ENCODE measurements around the gene CAPN6. TPM values are rescaled to one million over a fixed set of nuclear protein-coding genes. Genes with fewer than 3 reads are reported as not detected.

CAPN6 gene, protein sequence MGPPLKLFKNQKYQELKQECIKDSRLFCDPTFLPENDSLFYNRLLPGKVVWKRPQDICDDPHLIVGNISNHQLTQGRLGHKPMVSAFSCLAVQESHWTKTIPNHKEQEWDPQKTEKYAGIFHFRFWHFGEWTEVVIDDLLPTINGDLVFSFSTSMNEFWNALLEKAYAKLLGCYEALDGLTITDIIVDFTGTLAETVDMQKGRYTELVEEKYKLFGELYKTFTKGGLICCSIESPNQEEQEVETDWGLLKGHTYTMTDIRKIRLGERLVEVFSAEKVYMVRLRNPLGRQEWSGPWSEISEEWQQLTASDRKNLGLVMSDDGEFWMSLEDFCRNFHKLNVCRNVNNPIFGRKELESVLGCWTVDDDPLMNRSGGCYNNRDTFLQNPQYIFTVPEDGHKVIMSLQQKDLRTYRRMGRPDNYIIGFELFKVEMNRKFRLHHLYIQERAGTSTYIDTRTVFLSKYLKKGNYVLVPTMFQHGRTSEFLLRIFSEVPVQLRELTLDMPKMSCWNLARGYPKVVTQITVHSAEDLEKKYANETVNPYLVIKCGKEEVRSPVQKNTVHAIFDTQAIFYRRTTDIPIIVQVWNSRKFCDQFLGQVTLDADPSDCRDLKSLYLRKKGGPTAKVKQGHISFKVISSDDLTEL
- 0.19 TPM in 1 of 2 replicates, not detected in the other for total RNA-seq (2014; rRNA removed; shearing (Covaris generic))

DNA sequence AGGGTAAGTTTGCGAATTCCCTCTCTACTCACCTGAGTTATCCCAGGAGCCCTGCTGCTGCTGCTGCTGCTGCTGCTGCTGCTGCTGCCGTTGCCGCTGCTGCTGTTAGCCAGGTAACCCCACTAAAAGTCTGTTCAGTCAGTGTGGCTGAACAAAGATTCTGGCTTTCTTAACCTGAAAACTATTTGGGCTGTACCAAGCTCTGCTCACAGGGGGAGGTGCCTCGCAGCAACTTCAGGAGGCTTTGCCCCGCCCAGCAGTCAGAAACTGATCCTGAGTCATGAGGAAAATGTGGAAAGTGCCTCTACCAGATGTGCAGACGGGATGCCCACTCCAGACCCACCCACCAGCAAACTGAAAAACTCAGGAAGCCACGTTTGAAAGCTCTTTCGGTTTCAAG, at the start of gene CAPN6:
Gene CAPN6, minus strand, starts transcription at position 145 of the 400 bp plus-strand sequence. CDS start 6,547 bp downstream, outside the sequence.
- no peak for DNase-seq (ENCODE audit: low spot score)

DNA sequence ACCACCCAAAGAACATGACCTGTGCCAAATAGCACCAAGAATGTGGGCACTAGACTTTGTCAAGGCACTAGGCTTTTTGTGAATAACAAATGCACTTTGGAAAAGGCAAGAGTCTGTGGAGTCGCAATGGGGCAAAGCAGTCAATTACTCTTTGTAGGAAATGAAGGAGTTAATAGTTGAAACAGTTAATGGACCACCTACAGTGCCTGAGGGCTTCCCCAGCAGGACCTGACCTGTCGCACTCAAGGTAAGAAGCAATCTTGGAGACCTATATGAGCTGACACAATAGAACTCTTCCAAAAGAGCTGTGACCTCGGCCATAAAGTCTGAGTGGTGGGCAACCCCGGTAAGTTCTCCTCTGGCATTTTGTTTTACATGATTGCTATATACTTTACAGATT, 49.2 kb upstream of the CAPN6 start:
- DNase-seq (ENCODE audit: low spot score) = no peak

DNA sequence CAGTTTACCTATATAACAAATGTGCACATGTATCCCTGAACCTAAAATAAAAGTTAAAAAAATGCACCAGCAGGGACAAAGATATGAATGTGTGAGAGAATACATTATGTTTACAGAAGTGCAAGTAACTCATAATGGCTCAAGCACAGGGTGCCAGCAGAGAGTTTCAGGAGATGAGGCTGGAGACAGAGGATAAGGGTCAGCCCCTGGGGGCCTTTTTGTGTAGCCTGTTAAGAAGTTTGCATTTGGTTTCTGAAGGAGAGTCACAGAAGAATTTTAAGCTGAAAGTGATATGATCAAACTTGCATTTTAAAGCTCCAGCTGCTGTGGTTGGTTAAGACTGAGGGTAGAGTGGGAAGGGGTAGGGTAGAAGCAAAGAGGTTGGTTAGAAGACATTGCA, 48.6 kb upstream of the CAPN6 start:
- no peak for DNase-seq (ENCODE audit: low spot score)

DNA sequence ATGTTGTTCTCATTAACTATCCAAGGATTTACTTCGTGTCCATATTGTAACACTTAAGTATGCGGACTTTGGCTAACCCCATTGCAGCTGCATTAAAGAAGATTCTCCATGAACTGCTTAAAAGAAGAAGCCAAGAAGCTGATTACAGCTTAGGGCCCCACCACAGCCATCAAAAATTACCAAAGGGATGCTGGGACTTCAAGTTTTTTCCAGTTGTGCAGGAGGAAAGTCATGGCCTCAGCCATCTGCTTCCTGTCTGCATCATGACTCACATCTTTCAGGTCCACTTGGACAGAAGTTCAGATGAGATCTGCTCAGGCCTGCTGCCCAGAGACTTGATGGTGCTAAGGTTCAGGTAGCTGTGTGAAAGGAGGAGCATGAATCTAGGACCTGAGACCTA, 38.8 kb upstream of the CAPN6 start:
- no peak for DNase-seq (ENCODE audit: low spot score)

DNA sequence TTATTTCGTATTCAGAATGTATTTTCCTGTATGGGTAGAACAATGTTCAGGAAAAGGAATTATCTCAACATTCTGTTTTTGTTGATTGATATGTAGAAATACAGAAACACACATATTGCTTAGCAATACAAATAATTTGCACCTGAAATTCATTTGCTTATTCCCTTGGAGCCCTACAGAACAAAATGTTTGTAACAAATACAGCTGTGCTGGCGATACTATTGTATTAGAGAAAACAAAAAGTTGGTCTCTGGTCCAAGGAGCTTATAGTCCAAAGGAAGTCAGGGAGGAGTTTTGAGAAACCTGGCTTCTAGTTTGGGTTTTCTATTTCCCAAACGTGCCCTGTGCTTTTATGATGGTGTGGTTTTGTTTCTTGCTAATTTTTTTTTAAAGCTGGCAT, 37.8 kb upstream of the CAPN6 start:
- DNase-seq (ENCODE audit: low spot score) = no peak

DNA sequence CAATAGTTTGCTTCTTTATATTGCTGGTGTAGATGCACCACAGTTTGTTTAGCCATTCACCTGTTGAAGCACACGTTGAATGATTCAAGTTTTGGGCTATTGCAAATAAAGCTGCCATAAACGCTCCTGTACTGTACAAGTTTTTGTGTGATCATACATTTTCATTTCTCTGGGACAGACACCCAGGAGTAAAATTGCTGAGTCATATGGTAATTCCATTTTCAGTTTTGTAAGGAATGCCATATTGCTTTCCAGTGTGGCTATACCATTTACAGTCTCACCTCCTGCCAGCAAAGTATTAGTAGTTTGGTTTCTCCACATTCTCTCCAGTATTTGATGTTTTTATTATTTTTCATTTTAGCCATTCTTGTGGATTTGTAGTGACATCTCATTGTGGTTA, 32.0 kb upstream of the CAPN6 start:
- no peak for DNase-seq (ENCODE audit: low spot score)

DNA sequence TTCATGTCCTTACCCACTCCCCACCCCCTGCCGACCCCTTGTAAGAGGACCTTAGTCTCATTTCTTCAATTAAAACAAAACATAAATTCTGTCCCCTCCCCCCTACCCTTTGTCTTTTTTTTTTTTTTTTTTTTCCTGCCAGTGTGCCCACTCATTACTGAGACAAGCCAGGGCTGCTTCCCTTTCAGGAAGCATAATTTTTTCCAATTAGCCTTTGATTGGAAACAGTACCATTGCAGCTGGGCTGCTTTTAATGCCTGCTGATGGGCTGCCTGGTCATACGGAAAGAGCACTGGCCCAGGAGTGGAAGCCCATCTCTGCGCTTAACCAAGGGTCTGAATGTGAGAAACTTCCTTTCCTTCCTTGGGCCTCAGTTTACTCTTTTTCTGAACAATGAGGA, 18.6 kb upstream of the CAPN6 start:
- DNase-seq (ENCODE audit: low spot score) = no peak

DNA sequence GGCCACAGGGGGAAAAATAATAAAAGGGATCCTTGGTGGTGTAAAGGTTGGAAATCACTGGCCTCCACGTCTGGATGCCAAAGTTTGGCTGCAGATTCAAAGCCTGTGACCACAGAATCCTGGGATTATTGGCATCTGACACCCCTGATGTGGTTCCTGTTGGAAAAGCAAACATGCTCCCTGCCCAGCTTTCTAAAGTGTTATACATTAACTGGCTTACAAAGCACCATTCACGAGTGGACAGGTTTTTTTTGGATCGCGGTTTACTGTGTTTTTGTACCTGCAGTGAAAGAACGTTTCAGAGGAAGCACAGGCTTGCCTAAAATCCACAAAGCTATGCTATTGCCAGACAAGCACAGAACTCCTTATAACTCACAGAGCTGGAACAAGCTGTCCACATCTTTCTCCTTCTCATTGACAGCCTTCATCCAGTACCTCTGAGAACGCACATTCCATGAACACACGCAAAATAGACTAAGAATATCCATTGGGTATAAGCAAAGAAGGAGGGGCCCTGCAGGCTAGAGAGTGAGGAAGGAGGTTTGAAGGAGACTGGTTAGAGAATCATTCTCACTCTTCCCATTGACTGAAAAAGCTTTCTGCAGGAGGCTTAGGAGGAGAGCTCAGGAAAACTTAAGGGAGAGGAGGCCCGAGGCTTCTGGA, 14.5 kb upstream of the CAPN6 start:
- DNase-seq (ENCODE audit: low spot score) = no peak

DNA sequence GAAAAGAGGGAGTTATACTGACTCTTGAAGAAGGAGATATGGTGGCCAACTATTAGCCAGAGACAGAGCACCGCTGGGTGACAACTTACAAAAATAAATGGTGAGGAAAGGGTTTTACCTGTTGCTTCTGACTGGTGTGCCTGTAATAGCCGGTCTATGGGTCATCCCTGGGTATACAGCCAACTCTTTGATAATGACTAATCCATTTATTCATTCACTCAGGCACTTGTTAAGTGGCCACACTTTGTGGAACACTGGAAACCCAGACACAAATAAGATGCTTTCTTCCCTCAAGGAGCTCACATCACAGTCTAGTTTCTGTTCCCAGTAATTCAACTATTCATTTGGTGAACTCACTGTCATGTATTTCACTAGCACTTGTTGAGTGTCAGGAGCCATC, 13.2 kb upstream of the CAPN6 start:
- no peak for DNase-seq (ENCODE audit: low spot score)

DNA sequence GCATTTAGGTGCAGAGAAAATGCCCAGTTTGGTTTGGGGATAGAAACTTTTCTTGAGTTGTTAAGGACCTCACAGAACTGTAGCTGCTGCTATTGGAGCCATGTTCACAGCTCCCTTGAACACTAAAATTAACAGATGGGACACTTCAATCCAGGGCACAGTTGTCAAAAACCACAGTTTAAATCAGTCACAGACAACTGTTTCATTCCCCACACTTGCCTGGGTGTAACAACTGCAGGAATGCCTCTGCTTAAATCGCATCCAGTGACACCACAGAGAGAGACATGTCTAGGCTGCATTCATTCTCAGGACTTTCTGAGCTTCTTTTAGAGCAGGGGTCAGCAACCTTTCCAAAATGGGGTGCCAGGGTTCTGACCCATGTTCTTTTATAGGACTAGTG, 12.7 kb upstream of the CAPN6 start:
- no peak for DNase-seq (ENCODE audit: low spot score)

DNA sequence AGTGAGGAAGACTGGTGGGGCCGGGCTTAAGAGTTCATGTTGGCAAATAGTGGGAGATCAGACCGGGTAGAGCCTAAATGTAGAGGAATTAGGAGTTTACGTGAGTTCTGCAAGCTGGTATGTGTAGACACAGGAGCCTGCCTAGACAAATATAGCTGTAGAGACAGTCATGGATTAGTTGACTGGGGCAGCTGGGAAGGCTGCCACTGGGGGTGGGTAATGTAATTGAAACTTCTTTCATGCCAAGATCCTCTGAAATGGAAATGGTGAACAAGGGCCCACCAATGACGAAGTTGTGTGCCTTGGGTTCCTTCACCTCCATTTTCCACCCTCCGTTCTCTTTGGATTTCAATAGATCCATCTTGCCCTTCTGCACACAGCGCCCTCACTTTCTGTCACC, 11.9 kb upstream of the CAPN6 start:
- no peak for DNase-seq (ENCODE audit: low spot score)

DNA sequence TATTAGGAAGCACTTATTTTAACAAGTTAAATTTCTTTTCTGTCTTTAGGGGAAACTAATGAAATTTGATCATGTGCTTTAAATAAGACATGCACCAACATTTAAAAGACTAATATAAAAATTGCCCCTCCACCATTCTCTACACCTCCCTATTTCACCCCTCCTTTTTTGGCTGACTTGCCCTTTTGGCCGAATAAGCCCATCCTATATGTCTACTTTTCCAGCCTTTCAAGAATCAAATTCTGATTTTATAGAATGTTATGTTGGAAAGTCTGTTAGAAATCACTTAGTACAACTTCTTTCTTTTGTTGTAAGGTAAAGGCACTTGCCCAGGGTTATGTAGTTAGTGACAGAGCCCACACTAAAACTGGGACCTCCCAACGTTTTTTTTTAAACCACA, 1.8 kb downstream of the CAPN6 start:
- DNase-seq (ENCODE audit: low spot score) = no peak

DNA sequence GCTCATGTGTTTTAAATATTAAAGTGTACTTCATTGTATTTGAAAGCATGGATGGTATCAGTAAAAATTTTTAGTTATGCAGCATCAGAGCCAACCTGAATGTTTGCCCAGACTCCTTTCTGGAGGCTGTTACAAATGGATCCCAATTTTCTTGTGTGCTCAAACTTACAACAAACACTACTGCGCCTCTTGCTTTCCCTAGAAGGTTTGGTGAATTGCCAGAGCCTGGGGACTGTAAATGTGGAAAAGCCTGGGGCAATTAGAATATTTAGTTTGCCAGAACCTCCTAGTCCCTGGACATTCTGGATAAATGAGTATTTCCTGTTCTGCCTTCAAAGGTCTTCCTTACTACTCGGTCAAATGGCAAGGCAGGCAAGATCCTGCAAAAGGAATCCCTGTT, 4.8 kb downstream of the CAPN6 start:
- no peak for DNase-seq (ENCODE audit: low spot score)

DNA sequence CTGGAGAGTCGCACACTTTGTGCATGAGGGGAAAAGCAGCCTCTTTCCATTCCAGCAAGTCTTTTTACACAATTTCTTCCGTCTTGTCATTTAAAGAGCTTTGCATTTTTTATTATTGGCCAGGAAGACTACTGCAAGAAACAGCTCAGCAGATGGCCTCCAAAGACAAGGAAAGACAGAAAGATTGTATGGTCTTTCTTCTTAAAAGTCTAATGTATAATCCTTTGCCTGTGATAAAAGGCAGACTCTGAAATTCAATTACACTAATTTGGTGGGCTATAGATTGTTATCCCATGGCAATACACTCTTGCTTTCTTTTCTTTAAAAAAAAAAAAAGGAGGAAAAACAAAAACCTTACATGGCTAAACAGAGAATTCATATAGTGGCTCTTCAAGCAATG, 5.9 kb downstream of the CAPN6 start:
- no peak for DNase-seq (ENCODE audit: low spot score)

DNA sequence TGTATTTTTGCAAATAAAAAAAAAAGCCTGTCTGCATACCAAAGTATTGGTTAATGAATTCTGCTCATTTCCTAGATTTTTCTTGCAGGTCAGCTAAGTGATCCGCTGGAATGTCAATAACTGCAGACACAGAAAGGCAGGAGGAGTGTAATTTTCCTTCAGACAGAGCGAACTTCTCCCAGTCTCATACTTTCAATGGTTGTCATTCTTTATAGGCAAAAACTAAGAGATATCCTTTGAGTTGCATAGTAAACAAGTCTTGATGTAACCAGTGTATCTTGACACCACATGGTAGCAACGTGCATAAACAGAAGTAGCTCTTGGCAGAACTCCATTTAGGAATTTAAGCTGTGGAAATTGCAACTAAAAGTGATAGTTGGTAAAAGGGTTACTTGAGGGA, 8.2 kb downstream of the CAPN6 start:
- no peak for DNase-seq (ENCODE audit: low spot score)

DNA sequence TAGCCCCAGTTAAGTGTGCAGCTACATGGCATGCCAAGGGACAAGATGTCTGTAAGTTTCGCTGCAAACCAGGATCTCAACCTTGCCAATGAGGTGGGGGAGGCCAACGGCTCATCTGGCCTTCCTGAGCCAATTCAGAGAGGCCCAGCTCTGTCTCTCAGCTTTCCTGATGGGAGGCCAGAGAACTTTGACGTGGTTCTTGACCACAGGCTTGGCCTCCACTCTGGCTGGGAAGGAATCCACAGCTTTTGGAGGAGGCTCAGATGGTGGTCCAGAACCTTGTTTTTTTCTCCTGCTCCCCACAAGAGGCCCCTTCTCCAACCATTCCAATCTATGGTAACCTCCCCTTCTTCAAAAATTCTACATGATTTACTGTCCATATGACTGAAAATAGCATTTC, 9.8 kb downstream of the CAPN6 start:
- no peak for DNase-seq (ENCODE audit: low spot score)

DNA sequence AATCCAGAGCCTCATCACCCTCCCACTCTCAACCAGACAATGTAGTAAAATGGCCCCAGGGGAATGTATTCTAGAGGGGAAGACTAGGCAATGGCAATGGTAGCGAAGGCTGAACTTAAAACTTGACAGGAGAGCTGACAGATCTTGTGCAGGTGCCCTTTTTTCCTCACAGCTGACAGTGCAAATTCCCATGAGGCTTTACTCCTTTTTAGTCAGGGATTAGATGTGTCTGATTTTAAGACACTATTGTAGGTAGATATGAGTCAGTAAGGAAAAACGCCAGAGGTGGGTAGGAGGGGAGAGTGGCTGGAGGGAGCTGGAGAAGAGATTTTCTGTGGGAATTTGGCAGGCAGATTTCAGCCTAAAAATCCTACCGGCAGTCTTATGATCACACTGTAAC, 10.7 kb downstream of the CAPN6 start:
- no peak for DNase-seq (ENCODE audit: low spot score)

DNA sequence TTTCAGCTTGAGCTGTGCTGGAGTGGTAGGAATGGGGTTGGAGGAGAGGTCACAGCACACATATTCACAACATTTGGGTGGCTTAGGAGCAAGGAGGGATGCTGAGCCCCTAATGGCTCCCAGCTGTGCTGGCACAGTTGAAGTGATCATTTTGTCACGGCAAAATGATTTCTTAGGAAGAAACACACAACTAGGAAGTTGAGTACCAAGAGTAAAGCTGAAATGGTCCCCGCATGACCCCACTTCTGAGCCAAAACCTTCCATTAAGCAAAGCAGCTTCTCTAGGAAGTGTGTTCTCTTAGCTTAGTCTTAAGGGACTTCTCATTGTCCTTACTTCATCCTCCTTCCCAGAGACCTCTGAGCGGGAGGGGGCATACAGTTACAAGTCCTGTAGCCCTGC, 12.6 kb downstream of the CAPN6 start:
- DNase-seq (ENCODE audit: low spot score) = no peak

DNA sequence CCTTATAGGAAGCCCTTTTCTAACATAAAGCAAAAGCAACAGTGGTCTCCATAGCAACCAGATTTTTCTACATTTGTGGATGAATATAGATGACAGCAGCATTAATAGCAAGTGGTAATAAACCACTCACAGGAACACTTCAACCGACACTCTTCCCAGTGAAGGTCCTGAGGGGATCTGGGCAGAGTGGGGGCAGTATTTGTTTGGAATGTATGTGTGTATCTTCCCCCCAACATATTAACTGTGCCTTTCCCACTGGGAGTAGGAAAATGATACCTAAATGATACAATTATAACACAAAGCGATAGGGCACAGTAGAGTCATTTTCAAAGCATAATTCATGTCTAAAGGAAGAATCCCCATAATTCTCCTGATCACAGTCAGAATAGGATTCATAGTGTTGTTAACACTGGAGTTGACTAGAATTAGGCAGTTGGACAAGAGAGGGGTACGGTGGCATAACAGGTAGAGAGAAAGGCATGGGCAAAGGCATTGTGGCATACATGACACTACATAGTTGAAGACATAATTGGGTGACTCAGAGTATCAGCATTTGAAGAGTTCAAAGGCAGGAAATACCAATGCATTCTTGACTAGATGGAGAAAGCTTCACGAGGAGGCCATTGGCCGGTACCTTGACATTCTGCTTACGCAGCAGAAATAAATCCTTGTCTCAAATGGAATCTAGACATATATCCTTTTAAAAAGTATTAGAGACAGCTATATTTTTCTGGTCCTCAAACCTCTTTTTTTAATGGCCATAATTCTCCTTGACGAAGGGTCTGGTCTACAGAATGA, 15.2 kb downstream of the CAPN6 start:
- DNase-seq (ENCODE audit: low spot score) = peak; percentile 6

DNA sequence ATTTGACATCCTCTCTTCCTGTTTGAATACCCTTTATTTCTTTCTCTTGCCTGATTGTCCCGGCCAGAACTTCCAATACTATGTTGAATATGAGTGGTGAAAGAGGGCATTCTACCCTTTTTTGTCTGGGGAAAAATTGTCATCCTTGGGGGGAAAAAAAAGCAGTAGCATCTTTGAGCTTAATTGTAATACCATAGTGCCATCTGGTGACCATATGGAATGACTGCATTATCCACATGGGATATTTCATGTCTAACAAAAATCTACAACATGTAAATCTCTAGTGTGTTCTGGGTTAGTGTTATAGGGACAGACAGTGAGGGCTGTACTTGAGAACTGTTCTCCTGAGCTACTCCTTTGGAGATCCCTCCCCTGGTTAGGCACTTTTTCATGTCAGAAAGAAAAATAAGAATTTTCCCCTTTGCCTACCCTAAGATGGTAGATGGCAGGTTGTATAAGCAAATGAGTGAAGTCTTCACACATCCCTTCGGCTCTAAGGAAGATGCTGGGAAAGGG, 26.0 kb downstream of the CAPN6 start:
- DNase-seq (ENCODE audit: low spot score) = peak; percentile 0

DNA sequence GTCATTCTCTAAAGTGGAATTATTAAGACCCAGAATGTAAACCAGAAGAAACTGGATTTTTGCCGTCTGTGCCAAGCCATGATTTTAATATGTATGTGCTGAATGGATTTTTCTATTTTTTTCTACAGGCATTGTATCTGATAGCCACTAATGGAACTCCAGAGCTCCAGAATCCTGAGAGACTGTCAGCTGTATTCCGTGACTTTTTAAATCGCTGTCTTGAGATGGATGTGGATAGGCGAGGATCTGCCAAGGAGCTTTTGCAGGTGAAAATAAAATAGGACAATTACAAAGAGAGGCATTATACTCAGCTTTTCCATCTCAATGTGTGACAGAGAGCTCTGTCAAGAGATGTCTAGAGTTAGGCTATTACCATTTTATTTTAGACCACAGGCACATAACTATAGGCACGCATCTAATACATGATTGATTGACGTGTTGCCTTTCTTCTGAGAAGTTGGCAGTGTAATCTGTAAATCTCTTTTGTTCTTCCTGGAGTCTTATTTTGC, 53.9 kb downstream of the CAPN6 start:
- DNase-seq (ENCODE audit: low spot score) = no peak

DNA sequence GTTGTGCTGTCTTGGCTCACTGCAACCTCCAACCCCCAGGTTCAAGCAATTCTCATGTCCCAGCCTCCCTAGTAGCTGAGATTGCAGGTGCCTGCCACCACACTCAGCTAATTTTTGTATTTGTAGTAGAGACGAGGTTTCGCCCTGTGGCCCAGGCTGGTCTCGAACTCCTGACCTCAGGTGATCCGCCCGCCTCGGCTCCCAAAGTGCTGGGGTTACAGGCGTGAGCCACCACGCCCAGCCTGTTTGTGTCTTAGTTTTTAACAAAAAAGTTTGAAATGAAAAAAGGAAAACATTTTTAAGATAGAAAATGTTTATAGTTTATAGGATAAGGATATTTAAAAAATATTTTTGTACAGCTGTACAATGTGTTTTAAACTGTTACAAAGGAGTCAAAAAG, 62.4 kb downstream of the CAPN6 start:
- no peak for DNase-seq (ENCODE audit: low spot score)

Measured in A172 (cell line).